ENCODE results near the gene HPSE2.

- no peak for TF ChIP-seq POLR2A (IDR thresholded peaks at IDR 0.05; ENCODE audit: low read depth)
- no peak for TF ChIP-seq CTCF (IDR thresholded peaks at IDR 0.05)
- TF ChIP-seq POLR2AphosphoS5 (IDR thresholded peaks at IDR 0.05): no peak
- TF ChIP-seq EP300 (IDR thresholded peaks at IDR 0.05): no peak
These were observed 801.5 kb downstream of the HPSE2 start for GRCh38 chr10:98433881-98434732.

Data from esophagus muscularis mucosa (tissue), 4 donors.